IPS-NIHi7 (cell line): Measurements from ENCODE around the gene IGF2BP1.
"Not testable (repeated sequence)": the region's sequence is repeated elsewhere in the genome, so short reads cannot be mapped to it uniquely, and the experiment has no call there.

Experiments used
- DNase-seq: peaks from one replicate; pipeline ENCODE4 v3.0.0; 2012; ENCODE audit warnings: mixed read lengths; ENCODE audit errors: extremely low spot score

The IGF2BP1 gene

DNA sequence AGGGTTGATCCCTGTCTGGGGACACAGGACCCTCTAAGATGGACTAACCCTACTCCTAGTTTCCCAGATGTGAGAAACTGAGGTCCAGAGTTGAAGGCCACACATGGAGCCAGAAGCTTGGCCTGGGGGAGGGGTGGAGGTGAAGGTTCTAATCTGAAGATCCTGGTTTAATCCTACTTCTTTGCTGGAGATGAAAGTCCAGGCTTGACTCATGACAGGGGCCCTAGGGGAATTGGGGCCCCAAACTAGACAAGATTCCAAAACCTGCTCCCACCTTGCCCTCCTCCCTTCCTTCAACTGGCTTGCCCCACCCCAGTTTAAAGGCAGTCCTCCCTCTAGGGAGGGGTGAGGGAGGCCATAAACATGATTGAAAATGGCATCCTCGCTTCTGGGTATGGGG lies 21.6 kb downstream of the IGF2BP1 start:
- no peak for DNase-seq

DNA sequence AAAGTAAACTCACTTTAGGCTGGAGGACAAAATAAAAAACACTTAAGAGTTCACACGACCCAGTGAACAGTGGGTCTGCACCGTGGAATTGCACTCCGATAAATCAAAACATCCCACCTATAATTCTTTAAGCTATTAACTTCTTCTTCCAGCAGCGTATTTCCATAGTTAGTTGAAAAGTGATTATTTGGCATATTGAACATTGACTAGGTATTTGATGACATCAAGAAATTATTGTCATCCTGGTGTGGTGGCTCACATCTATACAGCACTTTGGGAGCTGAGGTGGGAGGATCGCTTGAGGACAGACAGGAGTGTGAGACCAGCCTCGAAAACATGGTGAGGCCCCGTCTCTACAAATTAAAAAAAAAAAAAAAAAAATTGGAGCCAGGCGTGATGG lies 23.4 kb downstream of the IGF2BP1 start:
- no peak for DNase-seq

DNA sequence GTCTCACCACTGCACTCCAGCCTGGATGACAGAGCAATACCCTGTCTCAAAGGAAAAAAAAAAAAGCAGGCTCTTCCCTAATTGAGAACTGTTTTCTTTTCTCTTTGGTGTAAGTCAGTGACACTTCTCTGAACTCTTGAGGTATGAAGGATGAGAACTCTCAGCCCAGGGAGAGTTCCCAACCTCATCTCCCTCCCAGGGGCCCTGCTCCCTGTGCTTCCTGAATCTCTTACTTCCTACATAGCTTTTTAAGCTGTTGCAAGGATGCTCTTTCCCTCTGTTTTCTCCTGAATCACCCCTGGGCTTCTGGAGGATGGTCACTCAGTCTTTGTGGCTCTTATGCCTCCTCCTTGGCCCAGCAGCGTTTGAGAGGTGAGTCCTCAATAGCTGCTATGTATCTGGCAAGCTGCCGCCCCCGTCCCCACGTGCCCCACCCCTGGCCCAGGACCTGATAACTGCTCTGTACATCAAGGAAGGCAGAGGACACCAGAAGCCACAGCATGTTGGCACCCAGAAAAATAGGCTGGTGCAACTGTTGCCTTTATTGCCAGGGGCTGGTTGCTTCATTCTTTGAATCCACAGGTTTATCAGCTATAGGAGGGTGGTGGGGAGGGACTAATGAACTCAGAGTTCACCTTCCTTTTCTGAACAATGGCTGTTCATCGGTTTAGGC lies 24.0 kb downstream of the IGF2BP1 start:
- DNase-seq = no peak

DNA sequence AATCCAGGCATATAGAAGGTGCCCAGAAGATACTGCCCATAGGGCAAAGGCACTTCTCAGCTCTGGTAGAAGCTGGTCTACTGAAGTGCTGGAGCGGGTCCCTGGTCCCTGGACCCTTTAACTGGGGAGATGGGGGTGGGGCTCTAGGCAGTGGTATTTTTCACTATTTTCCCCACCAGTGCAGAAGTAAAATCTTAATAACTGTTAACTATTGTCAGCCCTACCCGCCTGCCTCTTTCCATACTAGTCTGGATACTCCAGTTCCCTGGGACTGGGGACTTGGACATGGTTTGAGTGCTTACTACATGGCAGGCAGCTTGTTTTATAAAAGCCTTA lies 24.6 kb downstream of the IGF2BP1 start:
- no peak for DNase-seq

DNA sequence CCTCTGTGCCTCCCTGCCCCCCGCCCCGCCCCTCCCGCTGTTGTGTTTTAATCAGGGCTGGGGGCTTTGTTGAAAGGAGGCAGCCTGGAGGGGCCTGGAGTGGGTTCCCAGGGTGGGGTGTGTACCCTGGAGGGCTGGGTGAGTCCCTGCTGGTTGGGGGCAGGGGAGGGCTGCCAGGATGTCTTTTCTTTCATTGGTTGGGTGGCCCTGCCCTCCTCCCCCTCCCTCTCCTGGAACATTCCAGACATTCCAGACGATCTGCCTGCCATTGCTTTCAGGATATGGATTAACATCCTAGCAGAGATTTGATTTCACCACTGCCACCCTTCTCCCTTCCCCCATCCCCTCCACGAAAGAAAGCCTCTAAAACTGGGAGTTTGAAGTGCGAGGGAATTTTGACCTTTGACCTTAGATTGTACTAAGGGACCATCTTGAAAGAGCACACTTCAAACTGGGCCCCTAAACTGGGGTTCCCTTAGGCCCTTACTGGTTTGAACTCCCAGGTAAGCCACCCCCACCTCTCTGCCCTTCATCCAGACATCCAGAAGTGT lies 25.3 kb downstream of the IGF2BP1 start:
- DNase-seq = peak; percentile 89

DNA sequence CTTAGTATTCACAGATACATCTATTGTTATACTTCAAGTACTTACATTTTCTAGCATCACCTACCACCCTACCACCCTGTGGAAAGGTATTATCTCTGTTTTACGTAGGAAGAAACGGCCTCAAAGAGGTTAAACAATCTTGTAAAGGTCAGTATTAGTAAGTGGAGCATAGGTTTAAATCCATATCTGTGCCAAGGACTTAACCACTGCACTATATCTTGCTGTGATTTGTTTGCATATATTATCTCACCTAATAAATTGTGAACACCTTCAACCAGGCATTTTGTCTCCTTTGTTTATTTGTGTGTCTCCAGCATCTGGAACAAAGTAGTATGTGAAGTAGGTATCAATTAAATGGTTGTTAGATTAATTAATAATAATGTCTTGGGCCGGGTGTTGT lies 27.3 kb downstream of the IGF2BP1 start:
- DNase-seq = no peak

DNA sequence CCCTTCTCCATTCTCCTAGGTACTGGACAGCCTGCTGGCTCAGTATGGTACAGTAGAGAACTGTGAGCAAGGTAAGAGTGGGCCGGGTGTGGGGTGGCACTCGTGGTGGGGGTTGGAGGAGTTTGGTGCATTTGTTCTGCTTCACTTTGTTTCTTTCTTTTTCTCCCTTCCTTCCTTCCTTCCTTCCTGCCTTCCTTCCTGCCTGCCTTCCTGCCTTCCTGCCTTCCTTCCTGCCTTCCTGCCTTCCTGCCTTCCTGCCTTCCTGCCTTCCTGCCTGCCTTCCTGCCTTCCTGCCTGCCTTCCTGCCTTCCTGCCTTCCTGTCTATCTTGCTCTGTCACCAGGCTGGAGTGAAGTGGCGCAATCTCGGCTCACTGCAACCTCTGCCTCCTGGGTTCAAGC lies 29.3 kb downstream of the IGF2BP1 start:
- not testable (repeated sequence) for DNase-seq

DNA sequence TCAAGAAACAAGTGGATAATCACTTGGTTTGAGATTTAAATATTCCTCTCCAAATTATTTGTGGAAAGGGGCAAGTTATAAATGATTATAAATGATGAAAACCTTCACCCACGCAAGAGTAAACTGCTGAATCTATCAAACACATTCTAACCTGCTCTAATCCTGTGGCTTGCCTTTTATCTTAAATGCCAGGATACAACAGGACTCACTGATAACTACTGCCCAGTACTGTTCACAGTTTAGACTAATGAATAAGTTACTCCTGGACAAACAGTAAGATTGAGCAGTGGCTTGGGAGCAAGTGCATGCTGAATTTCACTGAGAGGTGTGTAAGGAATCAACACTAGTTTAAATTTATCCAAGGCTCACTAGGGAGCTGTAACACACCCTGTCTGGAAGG lies 31.1 kb downstream of the IGF2BP1 start:
- no peak for DNase-seq

DNA sequence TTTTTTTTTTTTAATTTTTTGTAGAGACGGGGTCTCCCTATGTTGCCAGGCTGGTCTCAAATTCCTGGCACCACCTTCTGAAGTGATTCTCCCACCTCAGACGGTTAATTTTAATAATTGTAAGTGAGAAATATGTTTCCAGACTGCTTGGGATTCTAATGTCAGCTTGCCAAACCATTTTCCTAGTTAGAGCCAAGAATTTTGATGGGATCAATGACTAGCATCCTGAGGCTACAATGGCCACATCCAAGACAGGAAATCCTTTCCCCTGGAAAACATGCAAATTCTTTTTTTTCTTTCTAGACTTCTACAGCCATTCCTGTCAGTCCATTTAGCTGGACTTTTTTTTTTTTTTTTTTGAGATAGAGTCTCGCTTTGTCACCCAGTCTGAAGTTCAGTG lies 32.6 kb downstream of the IGF2BP1 start:
- DNase-seq = no peak

DNA sequence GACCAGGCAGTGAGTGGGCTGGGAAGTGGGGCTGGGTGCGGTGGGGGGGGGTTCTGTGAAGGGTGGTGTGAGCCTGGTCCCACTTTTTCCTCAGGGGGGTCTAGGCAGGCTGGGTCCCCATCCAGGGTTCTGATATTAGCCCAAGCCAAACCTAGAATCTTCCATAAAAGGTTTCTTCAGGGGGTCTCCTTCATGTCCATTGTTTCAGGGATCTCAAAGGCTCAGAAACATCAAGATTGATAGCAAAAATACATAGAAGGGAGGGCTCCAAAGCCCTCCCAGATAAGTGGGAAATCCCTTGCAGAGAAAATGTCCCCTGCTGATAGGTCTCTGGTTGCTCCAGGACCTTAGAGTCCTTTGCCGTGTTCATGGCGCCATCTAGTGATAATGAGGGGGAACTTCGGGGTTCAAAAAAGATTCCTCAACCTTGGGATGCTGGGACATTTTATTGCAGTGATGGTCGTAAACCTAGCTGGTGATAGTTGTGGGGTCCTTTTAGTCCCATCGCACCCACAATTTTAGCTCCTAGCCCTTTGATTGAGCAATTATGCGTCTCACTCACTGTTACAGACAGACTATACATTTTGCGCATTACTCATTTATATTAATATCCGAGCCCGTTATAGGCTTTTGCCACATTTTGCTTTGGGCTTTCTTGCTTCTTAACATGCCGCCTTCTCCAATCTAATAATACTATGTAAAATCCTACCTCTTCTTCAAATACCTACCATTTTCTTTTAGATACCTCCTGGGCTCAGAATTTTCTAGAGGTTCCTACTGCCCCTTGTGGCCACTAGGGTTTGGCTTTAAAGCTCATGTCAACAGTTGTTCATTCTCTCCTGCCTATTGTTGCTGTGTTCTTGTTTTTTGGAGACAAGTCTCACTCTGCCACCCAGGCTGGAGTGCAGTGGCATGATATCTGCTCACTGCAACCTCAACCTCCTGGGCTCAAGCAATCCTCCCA lies 35.1 kb downstream of the IGF2BP1 start:
- peak; percentile 81 for DNase-seq

DNA sequence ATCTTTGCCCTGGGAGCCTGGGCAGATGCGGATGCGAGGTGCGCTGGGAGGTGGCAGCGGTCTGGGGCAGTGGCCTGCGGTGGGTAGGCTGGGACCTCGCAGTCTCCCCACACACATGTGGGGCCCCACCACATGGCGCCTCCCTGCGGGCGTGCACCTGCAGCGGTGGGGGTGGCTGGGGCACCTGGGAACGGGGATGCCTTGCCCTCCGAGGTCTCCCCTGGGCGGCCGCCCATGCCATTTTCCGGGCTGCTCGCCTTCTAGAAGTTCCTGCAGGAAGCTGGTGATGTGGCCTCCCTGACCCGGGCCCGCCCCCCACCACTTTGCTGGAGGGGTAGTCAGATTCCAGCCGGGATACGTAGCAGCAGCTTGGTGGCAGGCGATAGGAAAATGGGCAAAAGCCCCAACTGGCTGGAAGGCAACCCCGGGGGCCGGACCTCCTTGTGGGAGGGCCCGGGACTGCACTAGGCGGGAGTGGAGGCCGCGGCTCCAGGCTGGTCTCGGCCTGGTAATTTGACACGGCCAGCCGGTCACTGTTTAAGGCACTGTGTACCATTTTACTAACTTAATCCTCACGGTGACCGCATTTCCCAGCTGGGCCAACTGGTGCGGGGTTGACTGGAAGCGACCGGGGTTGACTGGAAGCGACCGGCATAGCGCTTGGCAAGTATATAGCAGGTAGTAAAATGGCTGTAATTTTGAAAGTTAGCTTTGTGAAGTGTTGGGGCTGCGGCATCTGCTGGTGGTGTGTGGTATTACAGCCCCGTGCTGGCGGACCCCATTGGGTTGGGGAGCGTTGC lies 38.5 kb downstream of the IGF2BP1 start:
- DNase-seq = peak; percentile 80

DNA sequence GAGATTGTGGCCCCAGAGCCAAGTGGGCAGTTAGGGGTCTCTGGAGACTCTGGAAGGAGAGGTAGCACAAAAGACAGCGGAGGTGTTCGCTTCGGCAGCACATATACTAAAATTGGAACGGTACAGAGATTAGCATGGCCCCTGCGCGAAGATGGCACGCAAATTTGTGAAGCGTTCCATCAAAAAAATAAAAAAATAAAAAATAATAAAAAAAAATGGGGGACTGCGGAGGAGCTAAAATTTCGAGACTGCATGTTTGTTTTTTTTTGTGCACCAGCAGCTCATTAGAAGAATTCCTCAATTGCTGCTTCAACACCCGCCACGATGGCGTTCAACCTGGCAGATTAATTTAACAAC lies 39.1 kb downstream of the IGF2BP1 start:
- no peak for DNase-seq

DNA sequence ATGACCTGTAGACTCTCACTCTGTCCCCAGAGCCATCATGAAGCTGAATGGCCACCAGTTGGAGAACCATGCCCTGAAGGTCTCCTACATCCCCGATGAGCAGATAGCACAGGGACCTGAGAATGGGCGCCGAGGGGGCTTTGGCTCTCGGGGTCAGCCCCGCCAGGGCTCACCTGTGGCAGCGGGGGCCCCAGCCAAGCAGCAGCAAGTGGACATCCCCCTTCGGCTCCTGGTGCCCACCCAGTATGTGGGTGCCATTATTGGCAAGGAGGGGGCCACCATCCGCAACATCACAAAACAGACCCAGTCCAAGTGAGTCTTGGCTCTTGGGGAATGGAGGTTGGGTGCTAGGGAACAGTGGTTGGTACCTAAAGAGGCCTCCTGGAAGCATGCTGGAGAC lies 41.0 kb downstream of the IGF2BP1 start:
- no peak for DNase-seq

DNA sequence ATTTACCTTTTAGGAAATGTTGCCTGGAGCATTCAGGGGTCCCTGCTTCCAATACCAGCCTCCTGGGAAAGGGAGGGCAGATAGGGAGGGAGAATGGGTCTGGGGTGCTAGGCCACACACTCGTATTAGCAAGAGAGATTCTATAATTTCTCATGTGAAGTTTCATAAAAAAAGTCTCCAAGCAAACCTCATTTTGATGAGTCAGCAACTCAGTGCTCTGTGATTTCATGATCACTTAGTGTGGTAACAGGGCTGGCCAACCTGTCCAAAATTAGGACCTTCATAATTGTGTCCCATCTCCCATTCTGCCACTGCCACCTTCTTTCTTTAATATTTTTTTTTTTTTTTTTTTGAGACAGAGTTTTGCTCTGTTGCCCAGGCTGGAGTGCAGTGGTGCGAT lies 41.4 kb downstream of the IGF2BP1 start:
- no peak for DNase-seq

DNA sequence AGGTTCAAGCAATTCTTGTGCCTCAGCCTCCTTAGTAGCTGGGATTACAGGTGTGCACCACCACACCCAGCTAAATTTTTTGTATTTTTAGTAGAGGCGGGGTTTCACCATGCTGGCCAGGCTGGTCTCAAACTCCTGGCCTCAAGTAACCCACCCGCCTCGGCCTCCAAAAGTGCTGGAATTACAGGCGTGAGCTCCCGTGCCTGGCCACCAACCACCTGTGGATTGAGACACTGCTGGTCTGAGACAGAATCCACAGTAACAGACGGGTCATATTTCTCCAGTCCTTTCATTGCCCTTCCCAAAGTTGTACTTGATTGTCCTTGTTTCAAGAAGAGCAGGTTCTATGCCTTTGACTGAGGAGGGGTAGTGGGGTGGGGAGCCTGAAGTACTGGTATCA lies 42.3 kb downstream of the IGF2BP1 start:
- not testable (repeated sequence) for DNase-seq

DNA sequence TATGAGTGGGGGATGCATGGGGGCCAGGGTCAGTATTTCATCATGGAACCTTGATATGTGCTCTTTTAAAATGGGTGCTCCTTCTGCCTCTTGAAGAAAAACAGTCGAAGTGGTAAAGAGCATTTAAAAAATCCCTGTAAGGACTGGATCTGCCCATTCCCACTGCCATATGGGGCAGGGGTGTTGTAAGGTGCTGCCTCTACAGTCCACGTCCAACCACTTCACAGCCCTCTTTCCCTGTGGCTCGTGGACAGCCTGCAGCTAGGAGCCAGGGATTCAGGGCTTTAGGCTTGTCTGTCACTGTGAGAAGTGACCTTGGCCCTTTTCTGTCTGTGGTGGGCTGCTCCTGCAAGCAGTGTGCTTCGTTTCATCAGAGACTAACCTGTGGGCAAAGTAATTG lies 44.3 kb downstream of the IGF2BP1 start:
- no peak for DNase-seq

DNA sequence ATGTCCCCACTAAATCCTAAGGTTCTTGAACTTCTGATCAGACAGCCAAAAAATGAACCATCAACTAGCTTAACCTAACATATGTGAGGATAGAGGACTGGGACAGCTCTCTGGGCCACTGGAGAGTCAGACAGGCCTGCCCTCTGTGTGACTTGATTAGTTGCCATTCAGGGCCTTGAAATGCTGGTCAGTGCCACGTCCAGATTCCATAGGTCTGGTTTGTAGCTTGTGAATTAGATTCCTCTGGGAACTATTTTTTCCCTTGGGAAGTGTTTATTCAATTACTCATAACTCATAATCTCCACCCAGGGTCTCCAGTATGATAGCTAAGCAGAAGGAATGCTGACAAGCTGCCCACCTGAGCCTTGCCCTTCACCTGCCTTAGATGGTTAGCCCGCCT lies 48.2 kb downstream of the IGF2BP1 start:
- DNase-seq = no peak

DNA sequence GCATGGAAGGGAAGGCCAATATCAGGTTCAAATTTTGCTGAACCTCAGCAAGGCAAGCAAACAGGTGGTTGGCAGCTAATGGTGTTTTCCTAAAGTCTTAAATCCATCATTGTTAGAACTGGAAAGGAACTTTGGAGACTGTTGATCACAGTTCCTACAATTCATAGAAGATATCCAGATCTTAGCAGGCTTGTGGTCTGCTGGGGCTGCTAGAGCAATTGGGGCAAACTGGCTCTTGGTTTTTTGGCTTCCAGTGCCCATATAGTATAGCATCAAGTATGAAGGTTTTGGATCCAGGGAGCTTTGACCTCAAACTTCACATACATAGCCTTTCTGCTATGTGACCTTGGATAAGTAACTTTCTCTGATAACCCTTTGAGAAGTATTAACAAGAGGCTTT lies 49.7 kb downstream of the IGF2BP1 start:
- DNase-seq = no peak

DNA sequence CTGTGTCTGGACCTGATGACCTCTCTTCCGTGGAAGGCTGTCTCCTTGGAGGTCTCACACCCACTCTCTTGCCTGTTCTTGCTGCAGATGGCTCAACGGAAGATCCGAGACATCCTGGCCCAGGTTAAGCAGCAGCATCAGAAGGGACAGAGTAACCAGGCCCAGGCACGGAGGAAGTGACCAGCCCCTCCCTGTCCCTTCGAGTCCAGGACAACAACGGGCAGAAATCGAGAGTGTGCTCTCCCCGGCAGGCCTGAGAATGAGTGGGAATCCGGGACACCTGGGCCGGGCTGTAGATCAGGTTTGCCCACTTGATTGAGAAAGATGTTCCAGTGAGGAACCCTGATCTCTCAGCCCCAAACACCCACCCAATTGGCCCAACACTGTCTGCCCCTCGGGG lies 52.1 kb downstream of the IGF2BP1 start:
- DNase-seq = no peak

DNA sequence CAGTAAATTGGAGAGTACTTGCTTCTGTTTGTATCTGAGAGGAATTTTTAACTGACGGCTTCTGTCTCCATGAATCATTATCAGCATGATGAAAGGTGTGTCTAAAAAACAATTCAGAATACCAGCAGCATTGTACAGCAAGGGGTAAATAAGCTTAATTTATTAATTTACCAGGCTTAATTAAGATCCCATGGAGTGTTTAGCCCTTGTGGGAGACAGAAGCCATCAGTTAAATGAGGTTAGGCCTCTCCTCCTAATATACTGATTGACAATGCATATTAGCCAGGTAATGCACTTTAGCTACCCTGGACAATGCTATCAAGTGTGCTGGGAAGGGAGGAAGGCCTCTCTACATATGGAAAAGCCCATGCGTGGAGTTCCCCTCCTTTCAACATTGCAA lies 53.4 kb downstream of the IGF2BP1 start:
- no peak for DNase-seq

DNA sequence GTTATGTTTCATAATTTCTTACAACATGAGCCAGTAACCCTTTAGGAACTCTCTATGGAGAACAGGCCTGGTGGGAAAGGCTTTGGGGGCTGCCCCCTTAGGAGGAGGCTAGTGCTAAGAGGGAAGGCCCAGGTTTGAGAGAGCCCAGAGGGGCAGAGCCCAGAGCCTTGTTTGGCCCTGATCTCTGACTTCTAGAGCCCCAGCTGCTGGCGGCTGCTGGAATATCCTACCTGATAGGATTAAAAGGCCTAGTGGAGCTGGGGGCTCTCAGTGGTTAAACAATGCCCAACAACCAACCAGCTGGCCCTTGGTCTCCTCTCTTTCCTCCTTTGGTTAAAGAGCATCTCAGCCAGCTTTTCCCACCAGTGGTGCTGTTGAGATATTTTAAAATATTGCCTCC lies 54.1 kb downstream of the IGF2BP1 start:
- no peak for DNase-seq

DNA sequence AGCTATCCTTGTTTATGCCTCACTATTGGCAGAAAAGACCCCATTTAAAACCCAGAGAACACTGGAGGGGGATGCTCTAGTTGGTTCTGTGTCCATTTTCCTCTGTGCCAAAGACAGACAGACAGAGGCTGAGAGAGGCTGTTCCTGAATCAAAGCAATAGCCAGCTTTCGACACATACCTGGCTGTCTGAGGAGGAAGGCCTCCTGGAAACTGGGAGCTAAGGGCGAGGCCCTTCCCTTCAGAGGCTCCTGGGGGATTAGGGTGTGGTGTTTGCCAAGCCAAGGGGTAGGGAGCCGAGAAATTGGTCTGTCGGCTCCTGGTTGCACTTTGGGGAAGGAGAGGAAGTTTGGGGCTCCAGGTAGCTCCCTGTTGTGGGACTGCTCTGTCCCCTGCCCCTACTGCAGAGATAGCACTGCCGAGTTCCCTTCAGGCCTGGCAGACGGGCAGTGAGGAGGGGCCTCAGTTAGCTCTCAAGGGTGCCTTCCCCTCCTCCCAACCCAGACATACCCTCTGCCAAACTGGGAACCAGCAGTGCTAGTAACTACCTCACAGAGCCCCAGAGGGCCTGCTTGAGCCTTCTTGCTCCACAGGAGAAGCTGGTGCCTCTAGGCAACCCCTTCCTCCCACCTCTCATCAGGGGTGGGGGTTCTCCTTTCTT lies 56.1 kb downstream of the IGF2BP1 start:
- peak; percentile 32 for DNase-seq
